NCI-H2196 treated with DMSO at 0.1 percent for 48 hours (cell line): Measurements from ENCODE around the gene CCRL2.

ENCODE experiments used
- DNase-seq: peaks from one replicate; lab custom pipeline; 2025; ENCODE audit not compliant: unreplicated experiment; lab: John Stamatoyannopoulos, UW

The CCRL2 gene, protein sequence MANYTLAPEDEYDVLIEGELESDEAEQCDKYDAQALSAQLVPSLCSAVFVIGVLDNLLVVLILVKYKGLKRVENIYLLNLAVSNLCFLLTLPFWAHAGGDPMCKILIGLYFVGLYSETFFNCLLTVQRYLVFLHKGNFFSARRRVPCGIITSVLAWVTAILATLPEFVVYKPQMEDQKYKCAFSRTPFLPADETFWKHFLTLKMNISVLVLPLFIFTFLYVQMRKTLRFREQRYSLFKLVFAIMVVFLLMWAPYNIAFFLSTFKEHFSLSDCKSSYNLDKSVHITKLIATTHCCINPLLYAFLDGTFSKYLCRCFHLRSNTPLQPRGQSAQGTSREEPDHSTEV

DNA sequence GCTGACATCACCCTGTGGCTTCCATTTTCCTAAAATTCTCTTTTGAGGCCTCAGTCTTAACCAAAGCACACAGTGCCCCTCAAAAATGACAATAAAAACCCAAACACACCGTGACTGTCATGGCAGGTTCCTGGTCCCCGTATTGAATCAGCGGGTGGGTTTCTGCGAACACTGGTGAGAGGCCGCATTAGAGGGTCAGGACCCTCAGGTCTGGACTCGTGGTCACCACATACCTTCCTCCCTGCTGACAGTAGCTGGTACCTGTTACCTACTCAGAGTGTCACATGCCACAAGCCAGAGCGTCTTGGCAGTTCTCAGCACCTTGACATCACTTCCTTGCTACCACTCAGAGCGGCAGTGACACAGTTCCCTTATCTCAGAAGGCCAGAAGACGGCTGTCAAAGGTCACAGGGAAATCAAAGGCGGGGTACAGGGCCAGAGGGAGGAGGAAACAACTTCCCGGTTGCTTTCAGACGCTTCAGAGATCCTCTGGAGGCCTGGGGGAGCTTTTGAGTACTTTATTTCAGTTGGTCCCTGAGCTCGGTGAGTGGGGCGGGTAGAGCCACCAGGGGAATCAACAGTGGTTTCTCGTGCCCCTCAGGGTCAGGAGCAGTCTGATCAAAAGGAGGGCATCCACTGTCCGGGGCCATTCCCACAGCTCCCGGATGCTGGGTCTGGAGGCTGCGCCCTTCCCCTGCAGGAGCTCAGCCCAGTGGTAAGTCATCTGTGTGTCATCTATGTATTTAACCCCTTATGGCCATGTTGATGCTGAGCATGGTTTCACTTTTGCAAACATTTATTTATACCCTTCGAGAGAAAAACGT, at the start of gene CCRL2, which contains the start of gene CCR5AS:
Gene CCRL2 (plus strand): TSS at position 472 of the 824 bp plus-strand sequence. CDS start 821 bp downstream, outside the sequence.
Gene CCR5AS (minus strand): TSS at position 279 of the 824 bp plus-strand sequence.
- DNase-seq: no peak

DNA sequence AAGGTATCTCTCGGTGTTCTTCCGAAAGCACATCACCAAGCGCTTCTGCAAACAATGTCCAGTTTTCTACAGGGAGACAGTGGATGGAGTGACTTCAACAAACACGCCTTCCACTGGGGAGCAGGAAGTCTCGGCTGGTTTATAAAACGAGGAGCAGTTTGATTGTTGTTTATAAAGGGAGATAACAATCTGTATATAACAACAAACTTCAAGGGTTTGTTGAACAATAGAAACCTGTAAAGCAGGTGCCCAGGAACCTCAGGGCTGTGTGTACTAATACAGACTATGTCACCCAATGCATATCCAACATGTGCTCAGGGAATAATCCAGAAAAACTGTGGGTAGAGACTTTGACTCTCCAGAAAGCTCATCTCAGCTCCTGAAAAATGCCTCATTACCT, 48.6 kb upstream of the CCRL2 start:
- DNase-seq: no peak

DNA sequence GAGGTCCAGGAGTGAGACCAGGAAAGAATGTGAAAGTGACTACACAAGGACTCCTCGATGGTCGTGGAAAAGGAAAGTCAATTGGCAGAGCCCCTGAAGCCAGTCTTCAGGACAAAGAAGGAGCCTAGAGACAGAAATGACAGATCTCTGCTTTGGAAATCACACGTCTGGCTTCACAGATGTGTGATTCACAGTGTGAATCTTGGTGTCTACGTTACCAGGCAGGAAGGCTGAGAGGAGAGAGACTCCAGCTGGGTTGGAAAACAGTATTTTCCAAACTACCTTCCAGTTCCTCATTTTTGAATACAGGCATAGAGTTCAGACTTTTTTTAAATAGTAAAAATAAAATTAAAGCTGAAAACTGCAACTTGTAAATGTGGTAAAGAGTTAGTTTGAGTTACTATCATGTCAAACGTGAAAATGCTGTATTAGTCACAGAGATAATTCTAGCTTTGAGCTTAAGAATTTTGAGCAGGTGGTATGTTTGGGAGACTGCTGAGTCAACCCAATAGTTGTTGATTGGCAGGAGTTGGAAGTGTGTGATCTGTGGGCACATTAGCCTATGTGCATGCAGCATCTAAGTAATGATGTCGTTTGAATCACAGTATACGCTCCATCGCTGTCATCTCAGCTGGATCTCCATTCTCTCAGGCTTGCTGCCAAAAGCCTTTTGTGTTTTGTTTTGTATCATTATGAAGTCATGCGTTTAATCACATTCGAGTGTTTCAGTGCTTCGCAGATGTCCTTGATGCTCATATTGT, 47.1 kb upstream of the CCRL2 start:
- no peak for DNase-seq

DNA sequence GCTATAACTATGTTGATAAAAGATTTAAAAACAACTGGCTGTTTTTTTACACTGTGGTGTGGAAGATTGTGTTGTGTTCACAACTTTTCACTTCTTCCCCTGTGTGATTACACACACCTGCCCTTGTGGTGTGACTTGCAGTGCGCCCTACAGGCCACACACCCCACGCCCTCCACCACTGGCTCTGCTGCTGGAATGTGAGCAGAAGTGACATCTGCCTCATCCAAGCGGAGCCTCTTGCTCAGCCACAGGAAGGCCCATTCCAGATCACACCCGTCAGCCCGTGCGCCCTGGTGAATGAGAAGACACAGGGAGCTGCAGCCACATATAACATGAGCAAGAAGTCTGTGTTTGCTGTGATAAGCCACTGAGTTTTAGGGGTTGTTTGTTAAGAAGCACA, 46.2 kb upstream of the CCRL2 start:
- no peak for DNase-seq

DNA sequence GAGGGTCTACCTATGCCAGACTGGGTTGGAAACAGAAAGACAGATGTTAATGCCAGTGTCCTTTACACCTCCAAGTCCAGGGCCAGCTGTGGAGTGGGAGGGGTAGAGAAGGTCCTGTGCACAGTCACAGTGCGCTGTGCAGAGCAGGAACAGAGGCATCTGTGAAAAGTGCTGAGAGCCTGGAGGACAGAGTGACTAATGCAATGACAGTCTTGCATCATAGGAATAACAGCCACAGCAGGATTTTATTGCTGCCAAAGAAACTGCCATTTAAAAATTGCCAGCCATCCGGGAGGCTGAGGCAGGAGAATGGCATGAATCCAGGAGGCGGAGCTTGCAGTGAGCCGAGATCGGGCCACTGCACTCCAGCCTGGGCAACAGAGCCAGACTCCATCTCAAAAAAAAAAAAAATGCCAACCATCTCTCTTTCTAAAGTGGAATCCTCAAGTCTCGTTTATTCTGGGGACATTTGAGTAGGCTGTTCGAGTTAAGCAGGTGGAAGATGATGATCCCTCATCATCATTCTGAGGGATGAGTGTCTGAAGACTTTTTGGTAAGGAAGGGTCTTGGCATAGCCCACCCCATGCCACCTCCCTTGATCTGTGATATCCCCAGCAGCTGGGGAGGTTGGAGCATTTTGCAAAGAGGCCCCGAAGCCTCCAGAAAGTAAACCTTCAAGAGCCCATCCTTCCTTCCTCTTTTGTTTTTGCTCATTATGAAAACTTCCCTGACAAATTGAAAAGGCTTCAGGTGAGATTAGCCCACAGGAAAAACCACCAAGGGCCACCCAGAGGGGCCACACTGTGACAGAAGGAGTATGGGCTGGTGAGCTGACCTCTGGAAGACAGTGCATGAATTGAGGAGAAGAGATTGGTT, 45.4 kb upstream of the CCRL2 start:
- DNase-seq: no peak

DNA sequence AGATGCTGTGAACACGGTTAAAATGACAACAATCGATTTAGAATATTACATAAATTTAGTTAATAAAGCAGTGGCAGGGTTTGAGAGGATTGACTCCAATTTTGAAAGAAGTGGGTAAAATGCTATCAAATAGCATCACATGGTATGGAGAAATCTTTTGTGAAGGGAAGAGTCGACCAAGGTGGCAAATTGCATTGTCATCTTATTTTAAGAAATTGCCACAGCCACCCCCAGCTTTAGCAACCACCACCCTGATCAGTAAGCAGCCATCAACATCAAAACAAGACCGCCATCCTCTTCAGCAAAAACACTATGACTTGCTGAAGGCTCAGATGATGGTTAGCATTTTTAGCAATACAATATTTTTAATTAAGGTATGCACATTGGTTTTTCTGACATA, 42.0 kb upstream of the CCRL2 start:
- no peak for DNase-seq

DNA sequence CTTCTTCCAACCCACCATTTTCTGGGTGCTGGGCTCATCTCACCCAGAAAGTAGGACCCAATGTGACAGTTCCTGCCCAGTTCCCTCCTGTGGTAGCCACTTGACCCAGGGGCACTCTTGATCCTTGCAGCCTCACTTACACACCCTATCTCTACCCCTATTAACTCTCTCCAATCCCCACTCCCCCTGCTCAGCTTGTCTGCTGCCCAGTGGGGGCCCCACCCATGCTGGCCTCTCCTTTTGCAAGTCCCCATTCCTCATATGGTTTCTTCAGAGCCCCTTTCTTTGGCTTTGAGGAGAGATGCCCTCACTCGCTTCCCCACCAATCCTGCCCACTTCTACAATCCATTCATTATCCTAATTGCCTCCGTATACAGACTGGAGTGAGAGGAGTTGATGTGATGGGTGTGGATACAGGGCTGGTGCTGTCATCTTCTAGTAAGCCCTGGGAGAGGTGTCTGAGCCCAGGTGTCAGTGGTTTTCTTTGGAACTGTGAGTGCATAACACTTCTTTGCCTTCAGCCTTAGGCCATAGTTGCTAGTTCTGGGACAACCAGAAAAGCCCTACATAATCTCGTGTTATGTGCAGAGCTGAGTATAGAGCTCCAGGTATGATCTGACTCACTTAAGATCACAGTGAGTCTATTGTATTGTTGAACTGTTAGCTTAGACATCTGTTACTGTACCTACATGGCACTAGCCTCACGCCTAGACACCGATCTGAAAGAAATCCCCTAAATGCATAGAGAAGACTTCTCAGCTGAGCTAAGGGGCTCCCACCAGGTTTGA, 41.1 kb upstream of the CCRL2 start:
- no peak for DNase-seq

DNA sequence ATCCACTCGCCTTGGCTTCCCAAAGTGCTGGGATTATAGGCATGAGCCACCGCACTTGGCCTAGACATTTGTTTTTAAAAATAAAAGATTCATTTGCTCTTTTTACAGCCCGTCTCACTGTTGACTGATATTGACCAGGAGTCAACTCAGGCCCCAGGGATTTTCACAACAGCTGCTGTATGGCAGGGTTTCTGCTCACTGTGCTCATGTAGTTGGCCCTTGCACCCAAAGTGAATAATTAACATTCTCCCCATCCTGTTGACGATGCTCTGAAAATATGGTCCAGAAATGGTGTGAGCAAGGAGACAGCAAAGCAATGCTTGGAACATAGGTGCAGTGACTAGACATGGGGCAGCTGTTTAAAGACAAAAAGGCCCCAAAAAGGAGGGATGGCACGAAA, 39.2 kb upstream of the CCRL2 start:
- DNase-seq: no peak

DNA sequence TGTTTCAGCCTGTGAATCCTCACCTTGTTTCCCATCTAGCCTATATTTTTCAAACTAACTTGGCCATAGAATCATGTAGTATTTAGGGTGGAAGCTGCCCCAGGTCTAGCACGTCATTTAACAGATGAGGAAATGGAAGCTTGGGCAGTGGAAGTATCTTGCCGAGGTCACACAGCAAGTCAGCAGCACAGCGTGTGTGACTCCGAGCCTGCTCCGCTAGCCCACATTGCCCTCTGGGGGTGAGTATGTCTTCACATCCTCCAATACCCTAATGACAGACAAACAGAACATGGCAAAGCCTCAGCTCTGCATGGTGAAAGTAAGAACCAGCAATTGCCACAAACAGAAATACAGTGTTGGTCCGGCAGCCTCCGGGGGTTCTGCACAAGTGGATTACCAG, 38.5 kb upstream of the CCRL2 start:
- DNase-seq: no peak

DNA sequence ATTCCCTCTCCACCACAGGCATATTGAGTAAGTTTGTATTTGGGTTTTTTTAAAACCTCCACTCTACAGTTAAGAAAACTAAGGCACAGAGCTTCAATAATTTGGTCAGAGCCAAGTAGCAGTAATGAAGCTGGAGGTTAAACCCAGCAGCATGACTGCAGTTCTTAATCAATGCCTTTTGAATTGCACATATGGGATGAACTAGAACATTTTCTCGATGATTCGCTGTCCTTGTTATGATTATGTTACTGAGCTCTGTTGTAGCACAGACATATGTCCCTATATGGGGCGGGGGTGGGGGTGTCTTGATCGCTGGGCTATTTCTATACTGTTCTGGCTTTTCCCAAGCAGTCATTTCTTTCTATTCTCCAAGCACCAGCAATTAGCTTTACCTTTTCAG, 37.9 kb upstream of the CCRL2 start:
- DNase-seq: no peak

DNA sequence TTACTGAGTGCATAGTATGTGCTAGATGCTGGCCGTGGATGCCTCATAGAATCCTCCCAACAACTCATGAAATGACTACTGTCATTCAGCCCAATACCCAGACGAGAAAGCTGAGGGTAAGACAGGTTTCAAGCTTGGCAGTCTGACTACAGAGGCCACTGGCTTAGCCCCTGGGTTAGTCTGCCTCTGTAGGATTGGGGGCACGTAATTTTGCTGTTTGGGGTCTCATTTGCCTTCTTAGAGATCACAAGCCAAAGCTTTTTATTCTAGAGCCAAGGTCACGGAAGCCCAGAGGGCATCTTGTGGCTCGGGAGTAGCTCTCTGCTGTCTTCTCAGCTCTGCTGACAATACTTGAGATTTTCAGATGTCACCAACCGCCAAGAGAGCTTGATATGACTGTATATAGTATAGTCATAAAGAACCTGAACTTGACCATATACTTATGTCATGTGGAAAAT, 37.4 kb upstream of the CCRL2 start:
- DNase-seq: no peak

DNA sequence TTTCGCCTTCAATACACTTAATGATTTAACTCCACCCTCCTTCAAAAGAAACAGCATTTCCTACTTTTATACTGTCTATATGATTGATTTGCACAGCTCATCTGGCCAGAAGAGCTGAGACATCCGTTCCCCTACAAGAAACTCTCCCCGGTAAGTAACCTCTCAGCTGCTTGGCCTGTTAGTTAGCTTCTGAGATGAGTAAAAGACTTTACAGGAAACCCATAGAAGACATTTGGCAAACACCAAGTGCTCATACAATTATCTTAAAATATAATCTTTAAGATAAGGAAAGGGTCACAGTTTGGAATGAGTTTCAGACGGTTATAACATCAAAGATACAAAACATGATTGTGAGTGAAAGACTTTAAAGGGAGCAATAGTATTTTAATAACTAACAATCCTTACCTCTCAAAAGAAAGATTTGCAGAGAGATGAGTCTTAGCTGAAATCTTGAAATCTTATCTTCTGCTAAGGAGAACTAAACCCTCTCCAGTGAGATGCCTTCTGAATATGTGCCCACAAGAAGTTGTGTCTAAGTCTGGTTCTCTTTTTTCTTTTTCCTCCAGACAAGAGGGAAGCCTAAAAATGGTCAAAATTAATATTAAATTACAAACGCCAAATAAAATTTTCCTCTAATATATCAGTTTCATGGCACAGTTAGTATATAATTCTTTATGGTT, 36.1 kb upstream of the CCRL2 start, which contains the start of gene CCR5:
Gene CCR5 (plus strand): TSS at position 108 of the 680 bp plus-strand sequence. CDS start 1,957 bp downstream, outside the sequence.
- DNase-seq: no peak

DNA sequence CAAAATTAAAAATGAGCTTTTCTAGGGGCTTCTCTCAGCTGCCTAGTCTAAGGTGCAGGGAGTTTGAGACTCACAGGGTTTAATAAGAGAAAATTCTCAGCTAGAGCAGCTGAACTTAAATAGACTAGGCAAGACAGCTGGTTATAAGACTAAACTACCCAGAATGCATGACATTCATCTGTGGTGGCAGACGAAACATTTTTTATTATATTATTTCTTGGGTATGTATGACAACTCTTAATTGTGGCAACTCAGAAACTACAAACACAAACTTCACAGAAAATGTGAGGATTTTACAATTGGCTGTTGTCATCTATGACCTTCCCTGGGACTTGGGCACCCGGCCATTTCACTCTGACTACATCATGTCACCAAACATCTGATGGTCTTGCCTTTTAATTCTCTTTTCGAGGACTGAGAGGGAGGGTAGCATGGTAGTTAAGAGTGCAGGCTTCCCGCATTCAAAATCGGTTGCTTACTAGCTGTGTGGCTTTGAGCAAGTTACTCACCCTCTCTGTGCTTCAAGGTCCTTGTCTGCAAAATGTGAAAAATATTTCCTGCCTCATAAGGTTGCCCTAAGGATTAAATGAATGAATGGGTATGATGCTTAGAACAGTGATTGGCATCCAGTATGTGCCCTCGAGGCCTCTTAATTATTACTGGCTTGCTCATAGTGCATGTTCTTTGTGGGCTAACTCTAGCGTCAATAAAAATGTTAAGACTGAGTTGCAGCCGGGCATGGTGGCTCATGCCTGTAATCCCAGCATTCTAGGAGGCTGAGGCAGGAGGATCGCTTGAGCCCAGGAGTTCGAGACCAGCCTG, 35.3 kb upstream of the CCRL2 start:
- DNase-seq: no peak

DNA sequence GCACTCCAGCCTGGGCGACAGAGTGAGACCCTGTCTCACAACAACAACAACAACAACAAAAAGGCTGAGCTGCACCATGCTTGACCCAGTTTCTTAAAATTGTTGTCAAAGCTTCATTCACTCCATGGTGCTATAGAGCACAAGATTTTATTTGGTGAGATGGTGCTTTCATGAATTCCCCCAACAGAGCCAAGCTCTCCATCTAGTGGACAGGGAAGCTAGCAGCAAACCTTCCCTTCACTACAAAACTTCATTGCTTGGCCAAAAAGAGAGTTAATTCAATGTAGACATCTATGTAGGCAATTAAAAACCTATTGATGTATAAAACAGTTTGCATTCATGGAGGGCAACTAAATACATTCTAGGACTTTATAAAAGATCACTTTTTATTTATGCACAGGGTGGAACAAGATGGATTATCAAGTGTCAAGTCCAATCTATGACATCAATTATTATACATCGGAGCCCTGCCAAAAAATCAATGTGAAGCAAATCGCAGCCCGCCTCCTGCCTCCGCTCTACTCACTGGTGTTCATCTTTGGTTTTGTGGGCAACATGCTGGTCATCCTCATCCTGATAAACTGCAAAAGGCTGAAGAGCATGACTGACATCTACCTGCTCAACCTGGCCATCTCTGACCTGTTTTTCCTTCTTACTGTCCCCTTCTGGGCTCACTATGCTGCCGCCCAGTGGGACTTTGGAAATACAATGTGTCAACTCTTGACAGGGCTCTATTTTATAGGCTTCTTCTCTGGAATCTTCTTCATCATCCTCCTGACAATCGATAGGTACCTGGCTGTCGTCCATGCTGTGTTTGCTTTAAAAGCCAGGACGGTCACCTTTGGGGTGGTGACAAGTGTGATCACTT, 34.3 kb upstream of the CCRL2 start:
- no peak for DNase-seq

DNA sequence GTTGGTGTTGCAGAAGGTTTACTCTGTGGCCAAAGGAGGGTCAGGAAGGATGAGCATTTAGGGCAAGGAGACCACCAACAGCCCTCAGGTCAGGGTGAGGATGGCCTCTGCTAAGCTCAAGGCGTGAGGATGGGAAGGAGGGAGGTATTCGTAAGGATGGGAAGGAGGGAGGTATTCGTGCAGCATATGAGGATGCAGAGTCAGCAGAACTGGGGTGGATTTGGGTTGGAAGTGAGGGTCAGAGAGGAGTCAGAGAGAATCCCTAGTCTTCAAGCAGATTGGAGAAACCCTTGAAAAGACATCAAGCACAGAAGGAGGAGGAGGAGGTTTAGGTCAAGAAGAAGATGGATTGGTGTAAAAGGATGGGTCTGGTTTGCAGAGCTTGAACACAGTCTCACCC, 32.3 kb upstream of the CCRL2 start:
- DNase-seq: no peak

DNA sequence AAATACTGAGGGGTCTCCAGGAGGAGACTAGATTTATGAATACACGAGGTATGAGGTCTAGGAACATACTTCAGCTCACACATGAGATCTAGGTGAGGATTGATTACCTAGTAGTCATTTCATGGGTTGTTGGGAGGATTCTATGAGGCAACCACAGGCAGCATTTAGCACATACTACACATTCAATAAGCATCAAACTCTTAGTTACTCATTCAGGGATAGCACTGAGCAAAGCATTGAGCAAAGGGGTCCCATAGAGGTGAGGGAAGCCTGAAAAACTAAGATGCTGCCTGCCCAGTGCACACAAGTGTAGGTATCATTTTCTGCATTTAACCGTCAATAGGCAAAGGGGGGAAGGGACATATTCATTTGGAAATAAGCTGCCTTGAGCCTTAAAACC, 31.8 kb upstream of the CCRL2 start:
- DNase-seq: no peak

DNA sequence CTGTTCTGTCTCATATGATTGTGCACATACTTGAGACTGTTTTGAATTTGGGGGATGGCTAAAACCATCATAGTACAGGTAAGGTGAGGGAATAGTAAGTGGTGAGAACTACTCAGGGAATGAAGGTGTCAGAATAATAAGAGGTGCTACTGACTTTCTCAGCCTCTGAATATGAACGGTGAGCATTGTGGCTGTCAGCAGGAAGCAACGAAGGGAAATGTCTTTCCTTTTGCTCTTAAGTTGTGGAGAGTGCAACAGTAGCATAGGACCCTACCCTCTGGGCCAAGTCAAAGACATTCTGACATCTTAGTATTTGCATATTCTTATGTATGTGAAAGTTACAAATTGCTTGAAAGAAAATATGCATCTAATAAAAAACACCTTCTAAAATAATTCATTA, 31.2 kb upstream of the CCRL2 start:
- DNase-seq: no peak
